Right lobe of liver (tissue), 6 donors: ENCODE data around the gene HHAT. TPM values are rescaled to one million over a fixed set of nuclear protein-coding genes. Genes with fewer than 3 reads are reported as not detected.

Experiments
- ATAC-seq, 4 donors: fragments of 200-7000 bp; cut with Tn5 transposase; one replicate each; pipeline ENCODE4 v1.9.1; 2020; ENCODE audit warnings: mild to moderate bottlenecking in 4 of 4, moderate library complexity in 4 of 4
- DNase-seq, 3 donors: peaks; one replicate each; pipeline ENCODE4 v3.0.0-alpha.2; 2020
- H3K27ac ChIP-seq, 3 donors: fragments of 200-600 bp; one replicate each; pipeline ENCODE4 v1.8.0; 2022
- H3K27me3 ChIP-seq, 2 donors: fragments of 200-600 bp; one replicate each; pipeline ENCODE4 v1.8.0; 2022
- H3K36me3 ChIP-seq, 4 donors: fragments of 200-600 bp; sonication (generic) in 1 of 4; one replicate each; pipeline versions ENCODE4 v1.5.1 to v1.8.0; 2017 to 2022; ENCODE audit warnings: control low read depth in 1 of 4
- H3K4me1 ChIP-seq, 4 donors: fragments of 200-600 bp; sonication (generic) in 1 of 4; one replicate each; pipeline versions ENCODE4 v1.5.1 to v1.8.0; 2017 to 2022; ENCODE audit warnings: control low read depth in 1 of 4
- H3K4me3 ChIP-seq, 3 donors: fragments of 200-600 bp; one replicate each; pipeline ENCODE4 v1.8.0; 2022
- H3K9me3 ChIP-seq, 4 donors: fragments of 200-600 bp; sonication (generic) in 1 of 4; one replicate each; pipeline versions ENCODE4 v1.5.1 to v1.8.0; 2017 to 2022; ENCODE audit warnings: control low read depth in 1 of 4
- POLR2A ChIP-seq: fragments of 450-650 bp; IDR thresholded peaks from one replicate; pipeline ENCODE4 v1.6.1; 2017; ENCODE audit warnings: antibody characterized with exemption, mild to moderate bottlenecking
- WGBS: methylation state at CpG from one replicate; pipeline ENCODE4 v1.1.6; 2018; ENCODE audit warnings: low coverage, low lambda C conversion rate; ENCODE audit not compliant: insufficient coverage; ENCODE audit errors: missing lambda C conversion rate; 5-methylcytosine and 5-hydroxymethylcytosine counted together
- intact Hi-C, 2 donors: fragments of 100-400 bp; cut with DNase I; formaldehyde crosslinking; loops; one replicate each; pipeline versions ENCODE4 v1.11.2 to v1.14.1; 2022
- total RNA-seq, 6 experiments: library from RNA; depleted of rRNA in 2 of 6; stranded (reverse); fragments of >200 nt in 2 of 6; fragmentation: NEBNext Ultra II Directional in 3 of 6; extraction: Animal tissue kit (Norgen Biotek cat#: 25700) in 3 of 6; gene quantifications; one replicate each; pipeline versions ENCODE4 v1.1.0 to v1.2.4, GENCODE V29; 2016 to 2023
- TF ChIP-seq, protein P1 (sequence below), 4 donors: fragments of 200-600 bp in 3 of 4; fragments of 450-650 bp in 1 of 4; IDR thresholded peaks; one replicate each; pipeline versions ENCODE4 v1.5.1 to v1.8.0; 2016 to 2022; ENCODE audit warnings: antibody characterized with exemption in 4 of 4, mild to moderate bottlenecking in 2 of 4
- donor health status: DM: no; HTN: yes; CAD: no.
- donor health status: DM: no; HTN: no; CAD: no.
- donor health status: DM: no; HTN: no; CAD: no.
- donor health status: DM: no; HTN: yes; CAD: no.
- donor health status: DM: no; HTN: yes; CAD: no.

The HHAT gene
- total RNA-seq, 6 experiments from 2014 or later: 2.2 to 4.1 (median 2.7) TPM

DNA sequence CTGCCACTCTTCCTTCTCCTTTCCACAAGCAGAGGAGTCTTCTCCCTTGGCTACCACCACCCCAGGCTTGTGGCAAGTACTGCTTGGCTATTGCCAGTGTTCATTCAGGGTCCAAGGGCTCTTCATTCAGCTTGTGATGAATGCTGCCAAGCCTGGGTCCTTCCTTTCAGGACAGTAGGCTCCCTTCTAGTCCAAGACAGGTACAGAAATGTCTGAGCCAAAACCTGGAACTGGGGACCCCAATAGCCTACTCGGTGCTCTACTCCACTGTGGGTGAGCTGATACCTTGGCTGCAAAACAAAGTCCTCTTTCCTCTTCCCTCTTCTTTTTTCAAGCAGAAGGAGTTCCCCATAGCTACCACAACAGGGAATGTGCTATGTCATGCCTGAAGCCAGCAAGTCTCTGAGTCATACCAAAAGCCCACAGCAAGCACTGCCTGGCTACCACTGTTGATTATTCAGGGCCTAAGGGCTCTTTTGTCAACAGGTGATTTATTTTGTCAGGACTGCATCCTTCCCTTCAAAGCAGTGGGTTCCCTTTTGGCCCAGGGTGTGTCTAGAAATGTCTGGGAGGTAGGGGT is 268.9 kb downstream of the HHAT start:
- intact Hi-C loops: no loop called here
- Histone ChIP-seq H3K4me3 (no peak overlapping the region), H3K4me1 (no peaks in the 10 kb centered on the region), H3K9me3 (no peaks in the 10 kb centered on the region), H3K27me3 (no peaks in the 10 kb centered on the region), H3K27ac (no peak overlapping the region), H3K36me3 (no peaks in the 10 kb centered on the region)
- 30% methylated on average over 1 of the region's 1 CpG for WGBS
- ATAC-seq (peak in 1 of 4 donors; percentile 35), DNase-seq (no peak)
- TF ChIP-seq, protein P1, sequence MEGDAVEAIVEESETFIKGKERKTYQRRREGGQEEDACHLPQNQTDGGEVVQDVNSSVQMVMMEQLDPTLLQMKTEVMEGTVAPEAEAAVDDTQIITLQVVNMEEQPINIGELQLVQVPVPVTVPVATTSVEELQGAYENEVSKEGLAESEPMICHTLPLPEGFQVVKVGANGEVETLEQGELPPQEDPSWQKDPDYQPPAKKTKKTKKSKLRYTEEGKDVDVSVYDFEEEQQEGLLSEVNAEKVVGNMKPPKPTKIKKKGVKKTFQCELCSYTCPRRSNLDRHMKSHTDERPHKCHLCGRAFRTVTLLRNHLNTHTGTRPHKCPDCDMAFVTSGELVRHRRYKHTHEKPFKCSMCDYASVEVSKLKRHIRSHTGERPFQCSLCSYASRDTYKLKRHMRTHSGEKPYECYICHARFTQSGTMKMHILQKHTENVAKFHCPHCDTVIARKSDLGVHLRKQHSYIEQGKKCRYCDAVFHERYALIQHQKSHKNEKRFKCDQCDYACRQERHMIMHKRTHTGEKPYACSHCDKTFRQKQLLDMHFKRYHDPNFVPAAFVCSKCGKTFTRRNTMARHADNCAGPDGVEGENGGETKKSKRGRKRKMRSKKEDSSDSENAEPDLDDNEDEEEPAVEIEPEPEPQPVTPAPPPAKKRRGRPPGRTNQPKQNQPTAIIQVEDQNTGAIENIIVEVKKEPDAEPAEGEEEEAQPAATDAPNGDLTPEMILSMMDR (IDR thresholded peaks at IDR 0.05): no peak
- no peak for TF ChIP-seq POLR2A

DNA sequence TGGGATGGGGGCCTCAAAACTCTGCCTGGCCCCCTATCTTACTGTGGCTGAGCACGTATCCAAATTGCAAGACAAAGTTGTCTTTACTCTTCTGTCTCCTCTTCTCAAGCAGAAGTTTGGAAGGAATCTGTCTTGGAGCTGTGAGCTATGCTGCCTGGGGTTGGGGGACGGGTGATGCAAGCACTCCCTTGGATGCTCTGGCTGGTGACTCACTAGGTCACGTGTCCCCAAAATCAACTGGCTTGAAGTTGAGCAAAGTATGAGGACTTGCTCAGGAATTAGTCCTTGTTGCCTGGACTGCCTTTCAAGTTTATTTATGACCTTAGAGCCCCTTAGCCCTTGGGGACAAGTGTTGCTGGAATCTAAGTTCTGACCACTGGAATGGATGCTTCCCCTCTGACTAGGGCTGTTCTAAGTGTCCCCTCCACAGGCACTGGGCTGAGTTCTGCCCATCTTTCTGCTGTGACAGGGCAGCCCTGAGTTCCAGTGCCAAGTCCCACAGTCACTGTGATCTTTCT is 269.5 kb downstream of the HHAT start:
- H3K27ac ChIP-seq: no peak overlapping the region
- WGBS: 71% methylated on average over 1 of the region's 3 CpGs
- no peak for TF ChIP-seq POLR2A
- TF ChIP-seq, protein P1 (IDR thresholded peaks at IDR 0.05): no peak
- H3K36me3 ChIP-seq: no peaks in the 10 kb centered on the region
- H3K4me3 ChIP-seq: no peak overlapping the region
- intact Hi-C loops: no loop called here
- no peaks in the 10 kb centered on the region for H3K27me3 ChIP-seq
- ATAC-seq (no peak), DNase-seq (no peak)
- no peaks in the 10 kb centered on the region for H3K9me3 ChIP-seq
- no peaks in the 10 kb centered on the region for H3K4me1 ChIP-seq

DNA sequence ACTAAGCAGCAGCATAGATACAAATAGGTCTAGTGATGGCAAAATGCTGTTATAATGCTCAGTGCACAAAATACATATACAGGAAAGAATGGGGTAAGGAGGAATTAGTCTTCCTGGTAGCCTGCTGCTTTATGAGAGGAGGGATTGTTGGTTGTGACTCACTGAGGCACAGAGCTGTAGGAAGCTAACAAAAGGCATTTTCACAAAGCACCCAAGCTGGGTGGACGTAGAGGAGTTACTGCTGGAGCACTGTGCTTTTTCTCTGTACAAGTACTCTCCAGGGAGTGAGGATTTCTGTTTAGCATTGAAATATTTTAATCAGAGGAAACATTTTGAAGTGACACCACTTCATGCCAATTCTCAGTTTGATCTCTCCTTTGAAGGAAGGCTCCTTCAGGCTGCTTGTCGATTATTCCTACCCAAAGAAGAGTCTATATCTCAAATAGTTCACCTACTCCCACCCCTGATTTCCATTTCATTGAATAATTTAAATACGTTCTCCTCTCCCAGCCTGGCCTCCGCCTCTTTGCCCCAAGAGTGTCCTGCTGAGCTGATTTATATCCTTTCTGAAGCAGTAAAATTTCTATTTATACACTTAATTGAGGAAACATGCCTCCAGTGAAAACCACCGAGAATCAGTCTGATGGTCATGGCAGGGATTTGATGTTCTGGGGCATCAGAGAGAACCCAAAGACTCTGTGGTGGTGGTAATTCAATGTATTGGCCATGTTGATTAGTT is 271.9 kb downstream of the HHAT start:
- DNase-seq (no peak), ATAC-seq (no peak)
- intact Hi-C loops: no loop called here
- Histone ChIP-seq H3K27me3 (no peaks in the 10 kb centered on the region), H3K4me3 (no peak overlapping the region), H3K27ac (no peak overlapping the region), H3K9me3 (no peaks in the 10 kb centered on the region), H3K4me1 (no peaks in the 10 kb centered on the region), H3K36me3 (no peaks in the 10 kb centered on the region)
- WGBS: 73% methylated on average over 4 of the region's 5 CpGs
- TF ChIP-seq, protein P1 (IDR thresholded peaks at IDR 0.05): no peak
- TF ChIP-seq POLR2A: no peak

DNA sequence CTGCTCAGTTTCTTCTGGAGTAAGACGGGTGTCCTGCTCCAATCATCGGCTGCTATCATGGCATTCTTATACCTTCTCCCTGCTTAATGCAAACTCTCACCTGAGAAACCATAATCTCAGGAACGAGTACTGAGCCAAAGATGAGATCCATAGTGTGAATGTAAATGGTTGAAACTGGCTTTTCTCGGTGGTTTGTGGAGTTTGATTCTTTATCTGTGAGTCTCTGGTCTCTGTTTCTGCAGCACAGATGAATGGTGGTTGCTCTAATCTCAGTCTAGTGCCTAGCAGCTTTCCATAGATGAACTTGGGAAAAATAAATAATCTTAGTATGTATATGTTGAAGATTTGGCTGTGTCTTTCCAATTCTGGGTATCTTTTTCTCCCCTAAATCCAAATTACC is 274.4 kb downstream of the HHAT start:
- intact Hi-C loops: no loop called here

More for the DNA sequence above, 274.4 kb downstream of the HHAT start:
- no peak for TF ChIP-seq POLR2A
- TF ChIP-seq, protein P1 (IDR thresholded peaks at IDR 0.05): no peak
- Histone ChIP-seq H3K27ac (no peak overlapping the region), H3K27me3 (no peaks in the 10 kb centered on the region), H3K9me3 (no peaks in the 10 kb centered on the region), H3K4me1 (no peaks in the 10 kb centered on the region), H3K4me3 (no peak overlapping the region), H3K36me3 (no peaks in the 10 kb centered on the region)
- DNase-seq (no peak), ATAC-seq (no peak)
- WGBS: 64% methylated on average over 4 of the region's 4 CpGs
